HCT116 (cell line): ENCODE measurements around the gene PRDM9. TPM values are rescaled to one million over a fixed set of nuclear protein-coding genes. Genes with fewer than 3 reads are reported as not detected.

Experiments used
- ATAC-seq: fragments of 200-7000 bp; cut with Tn5 transposase; 2 replicates; pipeline ENCODE4 v1.9.1; 2020; ENCODE audit warnings: mild to moderate bottlenecking, moderate library complexity
- BruUV-seq: library from RNA; stranded (reverse); fragments of 400-500 nt; replicated peaks from 2 replicates; lab custom pipeline; 2021; lab: Mats Ljungman, UMichigan
- CTCF ChIA-PET: fragments of 300-600 bp; sonication (Branson Sonifier 250); formaldehyde crosslinking; loops from one replicate; lab custom pipeline; 2021; ENCODE audit warnings: antibody characterized with exemption; lab: Charles Lee
- POLR2A ChIA-PET: fragments of 300-600, 350-600 bp; sonication (Branson Sonifier 250); formaldehyde crosslinking; loops from one replicate; lab custom pipeline; 2021; ENCODE audit warnings: antibody characterized with exemption; lab: Charles Lee
- RAD21 ChIA-PET, 2 experiments: fragments of 300-600 bp; sonication (Branson Sonifier 250); formaldehyde crosslinking; loops; one replicate each; lab custom pipeline; 2023; ENCODE audit warnings: low total read pairs in 2 of 2; ENCODE audit not compliant: uncharacterized antibody in 2 of 2, unreplicated experiment in 2 of 2, low non-redundant PET in 1 of 2; lab: Charles Lee
- DNase-seq: peaks from one replicate; pipeline ENCODE4 v3.0.0-alpha.2; 2010; ENCODE audit warnings: low read depth, low spot score
- H2AFZ ChIP-seq: fragments of 200-600 bp; shearing (Covaris generic), sonication (generic); 2 replicates; pipeline ENCODE4 v1.6.1; 2017; ENCODE audit warnings: low read depth, mixed run types, mixed read lengths, antibody characterized with exemption, low read length; ENCODE audit not compliant: poor library complexity, severe bottlenecking
- H3K27ac ChIP-seq: 2 replicates; pipeline ENCODE4 v1.5.1; 2012; ENCODE audit warnings: low read depth, low read length
- H3K27me3 ChIP-seq: fragments of 200-600 bp; sonication (generic); 2 replicates; pipeline ENCODE4 v1.6.1; 2016; ENCODE audit warnings: mixed run types, low read length, mixed read lengths; ENCODE audit not compliant: insufficient read depth
- H3K36me3 ChIP-seq, 2 experiments: fragments of 200-500 bp in 1 of 2; fragments of 200-600 bp in 1 of 2; sonication (Bioruptor generic) in 1 of 2; sonication (generic) in 1 of 2; 2 replicates each; pipeline versions ENCODE4 v1.5.1 to v1.6.1; 2014 to 2016; ENCODE audit warnings: low read length in 2 of 2, inconsistent platforms in 1 of 2, mixed read lengths in 1 of 2, mixed run types in 1 of 2; ENCODE audit not compliant: insufficient read depth in 2 of 2, control insufficient read depth in 1 of 2
- H3K4me1 ChIP-seq, 2 experiments: fragments of 200-600 bp in 1 of 2; sonication (generic) in 1 of 2; 2 replicates each; pipeline versions ENCODE4 v1.5.1 to v1.6.1; 2012 to 2017; ENCODE audit warnings: low read length in 2 of 2, inconsistent platforms in 1 of 2, mild to moderate bottlenecking in 1 of 2, mixed read lengths in 1 of 2, mixed run types in 1 of 2, moderate library complexity in 1 of 2; ENCODE audit not compliant: insufficient read depth in 2 of 2, control insufficient read depth in 1 of 2
- H3K4me2 ChIP-seq: fragments of 200-600 bp; sonication (generic); 2 replicates; pipeline ENCODE4 v1.6.1; 2017; ENCODE audit warnings: mixed run types, low read length, mixed read lengths
- H3K4me3 ChIP-seq, 2 experiments: fragments of 200-600 bp in 1 of 2; sonication (generic) in 1 of 2; replicated peaks in 1 of 2; 2 replicates each; pipeline ENCODE4 v1.5.1; 2011 to 2016; ENCODE audit warnings: low read length in 2 of 2, control low read depth in 1 of 2, low read depth in 1 of 2, mild to moderate bottlenecking in 1 of 2, mixed read lengths in 1 of 2, mixed run types in 1 of 2
- H3K79me2 ChIP-seq: fragments of 200-600 bp; sonication (generic); 2 replicates; pipeline ENCODE4 v1.6.1; 2017; ENCODE audit warnings: mild to moderate bottlenecking, mixed run types, low read length, moderate library complexity, mixed read lengths; ENCODE audit not compliant: insufficient read depth
- H3K9ac ChIP-seq: fragments of 200-600 bp; sonication (generic); 2 replicates; pipeline ENCODE4 v1.6.1; 2016; ENCODE audit warnings: low read length, mixed read lengths
- H3K9me2 ChIP-seq: fragments of 200-600 bp; sonication (generic), shearing (Covaris generic); 2 replicates; pipeline ENCODE4 v1.6.1; 2017; ENCODE audit warnings: mixed run types, mild to moderate bottlenecking, moderate library complexity; ENCODE audit not compliant: insufficient read depth
- H3K9me3 ChIP-seq, 2 experiments: fragments of 200-500 bp in 1 of 2; fragments of 200-600 bp in 1 of 2; sonication (Bioruptor generic) in 1 of 2; sonication (generic) in 1 of 2; 2 replicates each; pipeline ENCODE4 v1.6.1; 2014 to 2017; ENCODE audit warnings: low read length in 2 of 2, mixed read lengths in 2 of 2, inconsistent platforms in 1 of 2, low read depth in 1 of 2, mild to moderate bottlenecking in 1 of 2, mixed run types in 1 of 2, moderate library complexity in 1 of 2; ENCODE audit not compliant: control insufficient read depth in 1 of 2, insufficient read depth in 1 of 2
- H4K20me1 ChIP-seq: fragments of 200-600 bp; sonication (generic), shearing (Covaris generic); 2 replicates; pipeline ENCODE4 v1.6.1; 2017; ENCODE audit warnings: mixed run types, mild to moderate bottlenecking, moderate library complexity; ENCODE audit not compliant: insufficient read depth
- CBX3 ChIP-seq: IDR thresholded peaks from 2 replicates; pipeline ENCODE4 v1.6.1; 2012; ENCODE audit warnings: low read depth
- CEBPB ChIP-seq: IDR thresholded peaks from 2 replicates; pipeline ENCODE4 v1.6.1; 2012; ENCODE audit warnings: low read depth
- EGR1 ChIP-seq: IDR thresholded peaks from 2 replicates; pipeline ENCODE4 v1.6.1; 2012; ENCODE audit warnings: low read depth
- EZH2 ChIP-seq: fragments of 200-600 bp; sonication (generic); IDR thresholded peaks from 2 replicates; pipeline ENCODE4 v1.6.1; 2017; ENCODE audit warnings: antibody characterized with exemption, mixed run types
- EZH2phosphoT487 ChIP-seq: fragments of 200-600 bp; IDR thresholded peaks from 2 replicates; pipeline ENCODE4 v1.6.1; 2018; ENCODE audit warnings: antibody characterized with exemption, borderline replicate concordance
- JUND ChIP-seq: IDR thresholded peaks from 2 replicates; pipeline ENCODE4 v1.6.1; 2012
- POLR2AphosphoS5 ChIP-seq: IDR thresholded peaks from 2 replicates; pipeline ENCODE4 v1.6.1; 2011; ENCODE audit warnings: mild to moderate bottlenecking, low read depth, low read length, moderate library complexity
- SP1 ChIP-seq: IDR thresholded peaks from 2 replicates; pipeline ENCODE4 v1.6.1; 2012; ENCODE audit warnings: low read depth
- TCF7L2 ChIP-seq: IDR thresholded peaks from 2 replicates; pipeline ENCODE4 v1.7.0; 2011; ENCODE audit warnings: borderline replicate concordance, inconsistent platforms; ENCODE audit not compliant: insufficient read depth, insufficient read length; ENCODE audit errors: extremely low read depth
- YY1 ChIP-seq: IDR thresholded peaks from 2 replicates; pipeline ENCODE4 v1.6.1; 2011; ENCODE audit warnings: low read length, low read depth, moderate library complexity, mild to moderate bottlenecking; ENCODE audit not compliant: insufficient replicate concordance; ENCODE audit errors: extremely low read depth
- ZFX ChIP-seq: fragments of 450-650 bp; IDR thresholded peaks from 2 replicates; pipeline ENCODE4 v1.6.1; 2017
- intact Hi-C: fragments of 100-400 bp; cut with micrococcal nuclease; formaldehyde crosslinking; loops from 2 replicates; pipeline ENCODE4 v1.10.0; 2022
- total RNA-seq: library from RNA; stranded (reverse); gene quantifications from one replicate; pipeline ENCODE4 v1.2.1, GENCODE V29; 2021; ENCODE audit not compliant: unreplicated experiment
- TF ChIP-seq, protein P1 (sequence below): IDR thresholded peaks from 2 replicates; pipeline ENCODE4 v1.6.1; 2011; ENCODE audit warnings: mild to moderate bottlenecking, low read length, moderate library complexity; ENCODE audit not compliant: insufficient replicate concordance; ENCODE audit errors: extremely low read depth

The PRDM9 gene
- total RNA-seq, 1 experiment from 2014 or later, result not detected

DNA sequence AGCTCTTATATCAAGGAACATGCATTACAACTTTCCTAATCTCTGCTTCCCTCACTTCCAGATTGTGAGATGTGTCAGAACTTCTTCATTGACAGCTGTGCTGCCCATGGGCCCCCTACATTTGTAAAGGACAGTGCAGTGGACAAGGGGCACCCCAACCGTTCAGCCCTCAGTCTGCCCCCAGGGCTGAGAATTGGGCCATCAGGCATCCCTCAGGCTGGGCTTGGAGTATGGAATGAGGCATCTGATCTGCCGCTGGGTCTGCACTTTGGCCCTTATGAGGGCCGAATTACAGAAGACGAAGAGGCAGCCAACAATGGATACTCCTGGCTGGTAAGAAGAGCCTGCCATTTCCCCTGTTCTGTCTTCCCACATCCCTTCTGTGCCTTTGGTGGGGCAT lies 15.1 kb downstream of the PRDM9 start:
- H3K4me3 ChIP-seq, result no peak overlapping the region
- DNase-seq (no peak), ATAC-seq (no peak)
- H3K9me2 ChIP-seq, result no peaks in the 10 kb centered on the region
- intact Hi-C loops, result no loop called here
- H3K9me3 ChIP-seq, result peaks cover 0 to 8% of the 10 kb centered on the region in 2 experiments; a peak in 2 of 4 replicates
- ChIA-PET POLR2A (no interaction called here), CTCF (no interaction called here), RAD21 (no interaction called here)
- no peaks in the 10 kb centered on the region for H3K79me2 ChIP-seq
- H3K27me3 ChIP-seq, result no peaks in the 10 kb centered on the region
- TF ChIP-seq CBX3, result no peak
- no peak for TF ChIP-seq YY1
- TF ChIP-seq SP1, result no peak
- no peak for TF ChIP-seq JUND
- TF ChIP-seq ZFX, result no peak
- TF ChIP-seq, protein P1, sequence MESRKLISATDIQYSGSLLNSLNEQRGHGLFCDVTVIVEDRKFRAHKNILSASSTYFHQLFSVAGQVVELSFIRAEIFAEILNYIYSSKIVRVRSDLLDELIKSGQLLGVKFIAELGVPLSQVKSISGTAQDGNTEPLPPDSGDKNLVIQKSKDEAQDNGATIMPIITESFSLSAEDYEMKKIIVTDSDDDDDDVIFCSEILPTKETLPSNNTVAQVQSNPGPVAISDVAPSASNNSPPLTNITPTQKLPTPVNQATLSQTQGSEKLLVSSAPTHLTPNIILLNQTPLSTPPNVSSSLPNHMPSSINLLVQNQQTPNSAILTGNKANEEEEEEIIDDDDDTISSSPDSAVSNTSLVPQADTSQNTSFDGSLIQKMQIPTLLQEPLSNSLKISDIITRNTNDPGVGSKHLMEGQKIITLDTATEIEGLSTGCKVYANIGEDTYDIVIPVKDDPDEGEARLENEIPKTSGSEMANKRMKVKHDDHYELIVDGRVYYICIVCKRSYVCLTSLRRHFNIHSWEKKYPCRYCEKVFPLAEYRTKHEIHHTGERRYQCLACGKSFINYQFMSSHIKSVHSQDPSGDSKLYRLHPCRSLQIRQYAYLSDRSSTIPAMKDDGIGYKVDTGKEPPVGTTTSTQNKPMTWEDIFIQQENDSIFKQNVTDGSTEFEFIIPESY, result no peak
- TF ChIP-seq TCF7L2, result no peak
- TF ChIP-seq CEBPB, result no peak
- TF ChIP-seq EZH2, result no peak
- TF ChIP-seq EZH2phosphoT487, result no peak
- no peak for TF ChIP-seq POLR2AphosphoS5
- TF ChIP-seq EGR1, result no peak
- no peak overlapping the region for H3K27ac ChIP-seq
- H3K4me2 ChIP-seq, result no peak overlapping the region
- no peaks in the 10 kb centered on the region for H3K4me1 ChIP-seq
- no peaks in the 10 kb centered on the region for H3K36me3 ChIP-seq
- no peaks in the 10 kb centered on the region for H4K20me1 ChIP-seq
- no peak overlapping the region for H2AFZ ChIP-seq
- BruUV-seq, result no TSS peak
- H3K9ac ChIP-seq, result no peak overlapping the region
